HG02970 (cell line): Measurements from ENCODE around the gene ENTR1.
"Not testable (repeated sequence)": the region's sequence is repeated elsewhere in the genome, so short reads cannot be mapped to it uniquely, and the experiment has no call there.

ENCODE experiments used
- ATAC-seq: cut with Tn5 transposase; IDR thresholded peaks from one replicate; pipeline ENCODE4 v1.9.1; 2021; ENCODE audit warnings: mild to moderate bottlenecking, moderate library complexity, moderate number of reproducible peaks; ENCODE audit not compliant: unreplicated experiment, low FRiP score

The ENTR1 gene

GRCh38 chr9:136439481-136440408, 29.3 kb upstream of the ENTR1 start, which contains the start of gene INPP5E:
INPP5E (minus strand) TSS chr9:136439845; CDS start chr9:136439419, 426 bp downstream.
- ATAC-seq = peak; percentile 61

DNA sequence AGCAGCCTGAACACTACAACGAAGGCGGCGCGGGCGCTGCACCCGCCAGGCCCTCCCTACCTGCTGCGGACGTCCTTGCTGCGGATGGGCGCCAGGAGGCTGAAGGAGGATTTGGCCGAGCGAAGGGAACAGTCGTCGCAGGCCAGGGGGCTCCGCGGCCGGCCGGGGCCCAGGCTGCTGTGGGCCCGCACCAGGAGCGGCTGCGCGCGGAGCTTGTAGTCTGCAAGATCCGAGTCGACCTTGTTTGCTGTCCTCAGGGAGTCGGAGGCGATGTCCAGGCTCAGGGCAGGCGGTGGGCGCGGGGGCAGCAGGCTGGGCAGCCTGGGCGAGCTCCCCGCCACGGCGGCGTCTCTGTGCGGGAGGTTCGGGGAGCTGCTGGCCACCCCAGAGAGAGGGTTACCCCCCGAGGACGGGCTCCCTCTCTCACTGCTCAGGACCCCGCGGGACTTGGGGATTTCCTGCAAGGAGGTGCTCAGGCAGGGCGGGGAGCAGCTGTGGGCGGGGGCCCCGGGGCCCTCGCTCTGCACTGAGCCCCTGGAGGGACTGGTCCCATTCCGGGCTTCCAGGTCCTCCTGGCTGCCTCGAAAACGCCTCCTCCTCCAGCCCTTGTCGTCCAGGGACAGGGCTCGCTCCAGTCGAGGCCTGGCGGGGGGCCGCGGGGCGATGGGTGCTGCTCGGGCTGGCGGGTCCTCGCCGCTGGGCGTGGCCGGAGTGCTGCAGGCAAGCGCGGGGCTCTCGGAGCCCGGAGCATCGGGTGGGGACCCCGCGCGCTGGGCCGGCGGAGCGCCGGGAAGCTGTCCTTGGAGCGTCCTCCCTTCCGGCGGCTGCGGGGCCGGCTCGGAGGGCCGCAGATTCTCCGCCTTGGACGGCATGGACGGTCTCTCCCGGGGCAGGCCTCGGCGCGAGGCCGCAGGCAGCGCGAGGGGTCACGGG, 28.4 kb upstream of the ENTR1 start:
- peak; percentile 50 for ATAC-seq

GRCh38 chr9:136437839-136438547, 27.6 kb upstream of the ENTR1 start:
- ATAC-seq = no peak

DNA sequence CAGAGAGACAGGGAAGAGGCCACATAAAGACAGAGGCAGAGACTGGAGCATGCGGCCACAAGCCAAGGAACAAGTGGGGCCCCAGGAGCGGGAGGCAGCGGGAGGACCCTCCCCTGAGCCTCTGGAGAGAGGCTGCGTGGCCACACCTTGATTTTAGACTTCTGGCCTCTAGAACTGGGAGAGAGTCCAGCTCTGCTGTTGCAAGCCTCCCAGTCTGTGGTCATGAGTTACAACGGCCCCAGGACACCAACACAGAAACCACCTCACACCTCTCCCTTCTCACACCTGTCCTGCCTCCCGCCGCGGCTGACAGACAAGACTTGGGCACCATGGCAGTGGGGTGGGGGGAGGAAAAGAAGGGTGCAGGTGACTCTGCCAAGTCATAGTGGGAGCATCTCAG, 27.0 kb upstream of the ENTR1 start:
- no peak for ATAC-seq

- no peak for ATAC-seq
Observed at GRCh38 chr9:136436055-136436634, 25.7 kb upstream of the ENTR1 start.

DNA sequence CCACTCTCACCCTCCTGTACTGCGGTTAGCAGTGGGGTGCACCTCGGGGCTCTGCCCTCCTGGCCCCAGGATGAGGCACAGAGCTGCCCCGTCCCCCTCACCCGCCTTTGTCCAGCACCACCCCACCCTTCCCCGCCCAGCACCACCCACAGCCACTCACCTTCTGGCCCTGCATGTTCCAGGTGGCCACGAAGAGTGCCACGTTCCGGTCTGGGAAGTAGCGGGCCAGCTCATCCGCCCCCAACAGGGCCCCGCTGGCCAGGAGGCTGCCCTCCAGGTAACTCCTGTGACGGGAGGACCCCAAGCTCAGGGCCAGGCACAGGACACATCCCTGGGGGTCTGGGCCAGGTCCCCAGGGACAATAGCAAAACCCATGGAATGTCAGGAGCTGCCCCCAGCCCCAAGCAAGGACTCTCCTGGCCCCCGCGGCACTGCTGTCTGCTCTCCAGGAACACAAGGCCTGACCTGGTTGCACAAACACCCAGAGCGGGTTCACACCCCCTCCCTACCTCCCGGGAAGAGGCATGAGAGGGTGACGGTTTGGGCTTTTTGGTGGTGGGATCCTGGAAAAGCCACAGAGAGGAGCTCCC, 24.3 kb upstream of the ENTR1 start:
- no peak for ATAC-seq

DNA sequence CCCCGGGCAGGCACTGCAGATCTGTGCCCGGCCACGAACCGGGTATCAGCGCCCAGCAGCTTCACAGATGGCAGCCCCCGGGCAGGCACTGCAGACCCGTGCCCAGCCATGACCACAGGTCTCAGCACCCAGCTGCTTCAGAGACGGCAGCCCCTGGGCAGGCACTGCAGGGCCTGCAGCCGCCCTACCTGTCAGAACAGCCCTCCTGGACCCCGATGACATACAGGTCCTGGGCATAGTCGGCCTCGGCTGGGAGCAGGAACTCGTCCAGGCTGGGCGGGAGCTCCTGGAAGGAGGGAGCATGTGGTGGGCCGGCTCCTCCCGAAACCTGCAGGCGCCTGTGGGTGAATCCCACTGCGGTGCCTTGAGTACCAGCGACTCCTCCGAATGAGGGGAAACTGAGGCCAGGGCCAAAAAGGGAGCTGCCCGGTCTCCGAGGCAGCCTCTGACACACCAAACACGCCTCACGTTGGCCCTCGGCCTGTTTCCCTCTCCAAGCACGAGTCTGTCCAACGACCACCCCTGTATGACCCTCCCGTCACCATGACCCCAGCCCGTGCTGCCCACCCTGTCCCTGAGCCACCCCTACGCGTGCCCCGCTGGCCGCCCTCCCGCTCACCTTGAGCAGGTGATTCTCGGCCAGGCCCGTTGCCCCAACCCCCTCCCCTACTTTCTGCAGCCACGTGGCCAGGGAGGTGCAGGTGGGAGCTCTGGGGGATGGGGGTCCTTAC, 23.6 kb upstream of the ENTR1 start:
- ATAC-seq = no peak

- no peak for ATAC-seq
Observed at GRCh38 chr9:136433043-136433715, 22.8 kb upstream of the ENTR1 start.

- ATAC-seq = no peak
Observed at GRCh38 chr9:136432591-136432990, 22.2 kb upstream of the ENTR1 start.

DNA sequence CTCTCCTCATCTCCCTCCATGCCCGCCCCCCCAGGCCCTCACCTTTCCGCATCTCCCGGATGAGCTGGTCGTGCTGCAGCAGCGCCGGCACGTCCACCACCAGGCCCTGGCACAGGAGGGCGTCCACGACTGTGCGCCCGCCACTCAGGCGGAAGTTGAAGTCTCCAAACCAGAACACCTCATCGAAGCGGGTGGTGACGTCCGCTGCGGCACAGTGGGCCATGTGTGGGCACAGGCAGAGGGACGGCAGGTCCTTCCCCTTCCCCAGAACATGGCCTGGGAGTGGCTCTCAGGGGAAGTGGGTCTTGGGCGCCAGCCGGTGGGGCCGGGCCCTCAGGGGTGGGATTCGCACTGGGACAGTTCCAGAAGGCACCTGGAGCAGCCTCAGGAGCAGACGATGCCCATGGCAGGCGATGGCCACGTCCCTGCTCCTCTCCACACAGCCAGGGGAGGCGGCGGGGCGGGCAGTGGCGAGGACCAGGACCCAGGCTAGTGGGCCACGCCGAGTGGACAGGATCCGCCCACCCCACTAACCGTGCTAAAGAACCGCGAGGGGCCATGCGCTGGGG, 21.5 kb upstream of the ENTR1 start:
- ATAC-seq = no peak

DNA sequence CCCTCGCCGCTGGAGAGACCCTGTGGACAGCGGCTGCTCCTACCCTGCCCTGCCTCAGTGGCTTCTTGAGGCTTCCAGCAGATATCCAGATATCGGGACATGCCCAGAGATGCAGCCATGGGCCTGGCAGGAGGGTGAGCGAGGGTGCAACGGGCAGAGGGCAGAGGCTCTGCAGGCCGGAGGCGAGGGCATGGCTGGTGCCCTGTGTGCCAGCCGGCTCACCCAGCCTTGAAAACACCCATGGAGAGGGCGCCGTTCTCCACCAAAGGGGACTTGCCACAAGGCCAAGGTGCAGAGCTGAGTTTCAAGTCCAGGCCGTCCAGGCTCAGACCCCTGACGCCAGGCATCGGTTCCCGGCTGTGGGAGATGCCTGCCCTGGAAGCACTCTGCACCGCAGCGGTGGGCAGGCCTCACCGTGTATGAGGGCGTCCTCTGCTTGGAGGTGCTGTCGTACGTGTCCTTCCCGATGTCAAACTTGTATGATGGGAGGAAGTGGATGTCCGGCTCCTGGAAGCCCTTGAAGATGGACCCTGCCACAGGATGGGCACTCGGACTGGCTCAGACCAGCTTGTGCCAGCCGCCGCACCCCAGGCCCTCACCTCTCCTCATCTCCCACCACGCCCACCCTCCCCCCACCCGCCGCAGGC, 20.3 kb upstream of the ENTR1 start:
- ATAC-seq = no peak

DNA sequence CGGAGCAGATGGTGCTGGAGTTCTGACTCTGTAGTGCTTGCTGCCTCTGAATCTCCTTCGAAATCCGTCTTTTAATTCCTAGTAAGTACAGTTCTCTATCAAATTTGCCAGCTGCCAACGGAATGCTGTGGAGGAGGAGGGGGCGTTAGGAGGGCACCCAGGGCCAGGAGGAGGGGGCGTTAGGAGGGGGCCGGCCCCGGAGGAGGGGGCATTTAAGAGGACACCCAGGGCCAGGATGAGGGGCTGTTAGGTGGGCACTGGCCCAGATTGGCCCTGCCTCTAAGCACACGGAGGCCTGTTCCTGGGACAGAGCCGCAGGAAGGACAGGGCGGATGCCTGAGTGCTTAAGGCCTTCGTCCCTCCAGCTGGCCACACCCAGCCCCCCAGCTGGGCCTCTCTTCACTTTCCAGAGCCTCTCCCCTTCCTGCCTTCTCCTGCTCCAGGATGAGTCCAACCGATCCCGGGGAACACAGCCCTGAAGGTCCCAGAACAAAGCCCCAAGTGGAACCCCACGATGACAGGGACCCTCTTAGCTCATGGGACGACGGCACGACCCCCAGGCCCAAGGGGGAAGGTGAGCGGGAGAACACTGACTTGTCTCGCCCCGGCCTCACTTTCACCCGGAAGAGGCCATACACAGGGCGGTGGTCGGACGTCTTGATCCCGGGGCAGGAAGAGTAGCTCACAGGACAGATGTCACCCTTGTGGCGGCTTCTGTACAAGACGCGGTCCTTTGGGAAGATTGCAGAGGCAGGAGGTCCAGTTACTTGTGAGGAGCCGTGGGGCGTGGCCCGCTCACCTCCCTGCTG, 19.5 kb upstream of the ENTR1 start:
- ATAC-seq = no peak

DNA sequence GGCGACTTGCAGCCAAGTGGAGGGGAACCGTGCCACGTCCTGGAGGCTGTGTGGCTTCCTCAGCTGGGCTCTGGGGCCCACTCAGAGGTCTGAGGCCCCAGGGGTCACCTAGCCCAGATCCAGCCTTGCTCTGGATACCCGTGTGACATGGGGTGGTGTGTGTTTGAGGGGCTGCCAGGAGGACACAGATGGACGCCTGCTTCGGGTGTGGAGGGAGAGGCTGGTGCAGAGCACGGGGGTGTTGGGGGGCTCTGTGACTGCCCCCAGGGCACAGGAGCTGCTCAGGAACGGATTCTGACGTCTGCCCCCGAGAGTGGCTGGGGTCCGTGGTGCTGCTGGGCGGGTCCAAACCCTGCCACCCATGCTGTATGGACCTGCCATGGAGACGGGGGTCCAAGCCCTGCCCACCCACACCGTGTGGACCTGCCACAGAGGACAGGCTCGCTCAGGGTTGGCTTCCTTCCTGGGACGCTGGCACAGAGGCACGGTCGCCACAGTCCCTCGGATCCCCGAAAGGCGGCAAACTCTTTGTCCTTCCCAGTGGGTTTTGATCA, 18.7 kb upstream of the ENTR1 start:
- ATAC-seq = no peak

DNA sequence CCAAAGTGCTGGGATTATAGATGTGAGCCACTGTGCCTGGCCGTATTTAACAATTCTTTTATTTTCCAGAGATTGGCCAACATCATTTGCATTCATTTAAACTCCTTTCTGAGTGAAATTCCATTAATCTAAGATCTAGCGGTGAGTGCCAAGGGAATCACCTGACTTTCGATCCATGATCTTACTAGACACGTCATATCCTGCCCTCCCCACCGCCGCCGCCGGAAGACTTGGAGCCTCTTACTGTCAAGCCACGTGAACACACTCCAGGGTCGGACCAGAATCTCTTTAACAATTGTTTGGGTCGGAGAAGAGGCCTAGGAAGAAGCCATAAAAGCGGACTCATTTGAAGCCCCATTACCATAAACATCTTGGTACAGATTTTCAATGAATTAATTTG, 16.4 kb upstream of the ENTR1 start:
- no peak for ATAC-seq

GRCh38 chr9:136425367-136425766, 15.0 kb upstream of the ENTR1 start:
- not testable (repeated sequence) for ATAC-seq

DNA sequence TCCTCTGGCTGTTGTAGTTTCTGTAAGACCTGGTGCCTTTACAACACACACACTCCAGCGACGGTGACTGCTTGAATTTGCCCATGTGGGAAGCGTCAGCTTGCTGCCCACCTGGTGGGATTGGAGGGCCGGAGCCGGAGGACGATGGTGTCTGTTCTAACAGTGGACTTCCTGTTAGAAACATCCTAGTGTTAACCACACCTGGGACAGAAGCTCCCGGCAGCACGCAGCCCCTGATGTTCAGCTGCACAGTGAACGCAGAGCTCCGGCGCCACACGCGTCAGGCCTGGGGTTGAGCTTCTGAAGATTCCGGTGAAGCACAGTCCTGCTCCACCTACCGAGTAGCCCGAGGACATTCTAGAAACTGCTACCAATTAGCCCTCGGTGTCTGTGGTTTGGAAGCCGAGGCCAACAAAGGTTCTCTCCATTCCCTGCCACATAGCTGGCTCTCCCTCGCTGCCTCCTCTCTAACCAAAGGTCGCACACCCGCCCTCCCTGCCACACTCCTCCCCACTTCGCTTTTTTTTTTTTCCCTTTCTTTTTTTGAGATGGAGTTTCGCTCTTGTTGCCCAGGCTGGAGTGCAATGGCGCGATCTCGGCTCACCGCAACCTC, 14.4 kb upstream of the ENTR1 start:
- ATAC-seq = no peak
